ENCODE results near the gene ATP11A.

Gene ATP11A

DNA sequence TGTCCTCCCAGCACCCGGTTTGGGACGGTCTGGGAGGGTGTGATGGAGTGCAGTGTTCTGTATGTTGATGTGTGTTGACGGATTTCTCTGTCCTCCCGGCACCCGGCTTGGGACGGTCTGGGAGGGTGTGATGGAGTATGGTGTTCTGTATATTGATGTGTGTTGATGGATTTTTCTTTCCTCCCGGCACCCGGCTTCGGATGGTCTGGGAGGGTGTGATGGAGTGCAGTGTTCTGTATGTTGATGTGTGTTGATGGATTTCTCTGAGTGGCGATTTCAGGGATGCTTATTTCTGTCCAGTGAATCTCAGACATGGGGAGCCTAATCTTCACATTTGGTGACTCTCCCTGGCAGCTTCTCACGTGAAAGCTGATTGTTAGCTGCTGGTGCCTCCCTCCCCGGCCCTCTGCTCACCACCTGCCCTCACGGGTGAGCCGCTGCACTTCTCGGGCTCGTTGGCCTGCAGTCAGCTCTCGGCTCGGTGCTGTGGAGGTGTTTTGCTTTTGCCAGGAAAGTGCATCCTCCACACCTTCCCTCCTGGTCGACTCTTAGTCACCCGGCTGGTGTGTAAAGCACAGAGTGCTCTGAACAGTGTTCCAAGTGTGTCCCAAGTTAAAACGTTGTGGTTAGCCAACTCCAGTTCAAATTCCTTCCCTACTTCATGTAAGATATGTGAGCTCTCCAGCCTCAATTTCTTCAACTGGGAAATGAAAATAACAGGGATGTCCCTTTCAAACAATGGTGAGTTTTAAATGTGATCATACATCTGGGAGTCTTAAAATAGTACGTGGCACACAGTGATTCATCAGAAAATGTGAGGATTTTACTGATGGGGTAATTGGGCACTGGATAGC lies 54.6 kb downstream of the ATP11A start:
- DNase-seq, result no peak

GRCh38 chr13:112746044-112746443 lies 56.2 kb downstream of the ATP11A start:
- DNase-seq, result no peak

DNA sequence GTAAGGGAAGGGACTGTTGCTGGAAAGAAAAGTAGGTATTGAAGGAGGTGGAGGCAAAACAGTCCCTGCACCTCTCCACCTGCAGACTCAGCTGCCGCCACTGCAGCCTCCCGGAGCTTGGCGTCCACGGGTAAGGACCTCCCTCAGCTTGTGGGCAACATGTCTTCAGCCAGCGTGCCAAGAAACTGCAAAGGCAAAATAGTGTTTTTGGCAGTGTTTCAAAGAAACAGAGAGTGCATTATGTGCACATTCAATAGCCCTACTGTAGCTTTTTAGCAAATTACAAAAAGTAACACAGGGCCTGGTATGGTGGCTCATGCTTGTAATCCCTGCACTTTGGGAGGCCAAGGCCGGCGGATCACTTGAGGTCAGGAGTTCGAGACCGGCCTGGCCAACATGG lies 57.4 kb downstream of the ATP11A start:
- DNase-seq, result no peak

GRCh38 chr13:112748947-112749735 lies 59.3 kb downstream of the ATP11A start:
- no peak for DNase-seq

DNA sequence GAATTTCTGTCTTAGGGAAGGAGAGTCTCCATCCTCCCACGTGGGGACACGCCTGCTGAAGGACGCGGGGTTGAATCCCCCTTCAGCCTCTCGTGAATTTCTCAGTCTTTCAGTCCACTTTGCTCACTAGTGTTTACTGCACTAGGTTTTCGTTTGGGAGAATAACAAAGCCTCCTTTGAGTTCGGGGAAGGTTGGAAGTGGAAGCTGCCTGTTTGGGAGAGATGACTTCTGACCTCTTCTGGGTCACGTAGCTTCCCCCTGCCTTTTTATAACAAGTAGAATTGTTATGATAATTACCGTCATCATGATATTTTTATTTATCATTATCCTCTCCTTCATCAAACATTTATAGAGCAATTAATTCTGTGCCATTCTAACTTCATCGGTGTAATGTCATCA lies 60.7 kb downstream of the ATP11A start:
- no peak for DNase-seq

GRCh38 chr13:112751617-112752016 lies 61.8 kb downstream of the ATP11A start:
- DNase-seq, result no peak

DNA sequence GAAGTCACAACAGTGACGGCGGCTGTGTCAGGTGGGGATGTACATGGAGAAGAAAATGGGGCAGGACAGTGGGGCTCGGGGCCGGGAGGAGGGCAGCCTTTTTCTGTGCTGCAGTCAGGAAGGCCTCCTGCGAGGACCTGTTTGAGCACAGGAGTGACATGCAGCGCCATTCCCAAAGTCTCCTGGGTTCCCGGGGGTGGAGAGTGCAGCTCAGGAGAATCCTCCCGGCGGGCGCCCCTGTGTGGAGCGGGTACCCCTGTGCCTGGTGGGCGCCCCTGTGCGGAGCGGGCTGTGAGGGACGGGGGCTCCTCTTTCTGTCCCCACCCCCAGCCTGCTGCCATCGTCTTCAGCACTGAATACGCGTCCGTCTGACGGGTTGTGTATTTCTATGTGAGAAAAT lies 62.4 kb downstream of the ATP11A start:
- no peak for DNase-seq

DNA sequence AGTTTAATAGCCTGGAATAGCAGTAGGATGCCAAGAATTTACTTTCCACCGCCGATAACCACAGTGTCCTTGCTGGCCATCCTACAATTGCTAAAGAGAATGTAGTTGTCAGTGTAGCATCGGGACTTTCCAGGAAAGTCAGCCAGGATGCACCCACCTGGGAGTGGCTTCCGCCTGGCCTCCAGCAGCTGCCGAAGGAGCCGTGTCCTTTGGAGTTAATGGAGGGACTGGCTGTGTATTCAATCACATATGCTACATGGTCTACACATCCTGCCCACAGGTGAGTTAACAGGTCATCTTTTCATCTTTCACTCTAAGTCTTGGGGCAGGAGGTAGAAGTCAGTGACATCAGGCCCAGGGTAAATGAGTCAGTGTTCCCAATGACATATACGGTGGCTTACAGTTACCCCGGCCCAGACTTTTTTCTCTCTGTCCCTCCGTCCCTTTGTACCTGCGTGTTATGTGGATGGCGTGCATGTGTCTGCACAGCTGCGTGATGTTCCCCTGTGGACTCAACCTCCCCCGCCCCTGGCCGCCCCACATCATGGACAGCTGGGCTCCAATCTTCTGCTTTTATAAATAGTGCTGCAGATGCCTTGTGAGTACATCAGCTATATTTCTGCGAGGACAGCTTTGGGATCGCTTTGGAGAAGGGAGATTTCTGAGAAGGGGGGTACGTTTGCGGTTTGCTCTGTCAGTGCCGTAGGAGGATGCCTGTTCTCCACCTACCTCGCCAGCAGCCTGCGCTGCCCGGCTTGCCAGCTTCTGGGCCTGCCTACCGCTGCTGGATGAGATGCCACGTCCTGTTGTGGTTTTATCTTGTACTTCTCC lies 63.1 kb downstream of the ATP11A start:
- DNase-seq, result peak; percentile 32

- no peak for DNase-seq
Measured at GRCh38 chr13:112753833-112754232, 64.0 kb downstream of the ATP11A start.

- DNase-seq, result no peak
Measured at GRCh38 chr13:112754281-112755025, 64.6 kb downstream of the ATP11A start.

DNA sequence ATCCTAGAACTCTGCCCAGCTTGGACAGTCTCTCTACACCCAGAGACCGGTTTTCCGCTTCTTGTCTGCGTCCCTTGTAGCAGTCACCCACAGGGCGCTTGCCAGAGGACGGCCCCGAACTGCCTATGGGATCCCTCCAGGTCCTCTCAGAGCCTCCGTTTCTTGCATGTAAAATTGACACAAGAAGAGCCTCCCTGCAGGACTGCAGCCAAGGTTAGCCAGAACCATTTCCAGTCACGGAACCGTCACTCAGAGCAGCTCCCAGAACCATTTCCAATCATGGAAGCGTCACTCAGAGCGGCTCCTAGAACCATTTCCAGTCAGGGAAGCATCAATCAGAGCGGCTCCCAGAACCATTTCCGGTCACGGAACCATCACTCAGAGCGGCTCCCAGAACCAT lies 65.5 kb downstream of the ATP11A start:
- no peak for DNase-seq

- no peak for DNase-seq
Measured at GRCh38 chr13:112756081-112756480, 66.2 kb downstream of the ATP11A start.

DNA sequence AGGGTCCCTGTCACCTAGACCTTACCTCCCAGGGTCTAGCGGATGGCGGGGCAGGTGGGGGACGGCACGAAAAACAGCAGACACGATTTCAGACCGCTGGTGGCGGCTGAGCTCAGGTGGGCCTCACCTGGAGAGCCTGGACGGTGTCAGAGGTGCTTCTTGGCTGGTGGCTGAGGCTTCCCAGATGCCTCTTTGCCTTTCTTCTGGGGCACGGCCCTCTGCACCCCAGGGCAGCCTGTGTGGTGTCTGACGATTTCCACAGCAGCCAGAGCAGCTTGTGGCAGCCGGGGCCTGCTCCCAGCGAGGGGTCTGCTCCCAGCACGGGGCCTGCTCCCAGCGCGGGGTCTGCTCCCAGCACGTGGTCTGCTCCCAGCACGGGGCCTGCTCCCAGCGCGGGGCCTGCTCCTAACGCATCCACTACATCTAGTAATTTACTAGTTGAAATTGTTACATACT lies 66.7 kb downstream of the ATP11A start:
- DNase-seq, result no peak

GRCh38 chr13:112756967-112757758 lies 67.3 kb downstream of the ATP11A start:
- no peak for DNase-seq

DNA sequence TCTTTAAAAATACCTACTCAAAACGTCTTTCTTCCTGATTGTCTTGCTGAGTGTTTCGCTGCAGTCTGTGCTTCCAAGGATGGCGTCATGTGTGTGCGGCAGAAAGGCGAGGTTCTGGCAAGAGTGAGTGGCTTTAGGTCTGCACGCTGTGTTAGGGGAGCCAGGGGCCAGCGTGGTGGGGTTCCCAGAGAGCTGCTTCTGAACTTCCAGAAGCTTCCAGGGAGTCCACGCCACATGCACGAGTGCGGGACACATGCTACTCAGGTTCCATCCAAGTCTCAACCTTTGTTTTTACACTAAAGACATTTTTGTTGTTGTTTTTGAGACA lies 67.9 kb downstream of the ATP11A start:
- DNase-seq, result no peak

DNA sequence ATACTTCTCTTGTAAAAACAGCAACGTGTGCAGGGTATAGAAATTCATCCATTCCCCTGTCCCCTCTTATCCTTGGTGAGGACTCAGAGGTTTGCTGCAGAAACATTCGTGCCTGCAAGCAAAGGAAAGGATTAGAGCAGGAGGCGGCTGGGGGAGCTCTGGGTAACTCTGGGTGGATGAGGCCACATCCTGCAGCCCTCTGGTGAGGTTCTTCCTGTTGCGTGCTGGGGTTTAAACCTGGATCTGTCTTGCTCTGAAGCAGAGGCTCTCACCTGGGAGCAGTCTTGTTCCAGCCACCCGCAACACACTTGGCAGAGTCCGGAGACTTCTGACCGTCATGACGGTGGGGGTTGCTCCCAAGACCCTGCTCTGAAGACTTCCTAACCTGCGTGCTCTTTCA lies 69.2 kb downstream of the ATP11A start:
- no peak for DNase-seq

DNA sequence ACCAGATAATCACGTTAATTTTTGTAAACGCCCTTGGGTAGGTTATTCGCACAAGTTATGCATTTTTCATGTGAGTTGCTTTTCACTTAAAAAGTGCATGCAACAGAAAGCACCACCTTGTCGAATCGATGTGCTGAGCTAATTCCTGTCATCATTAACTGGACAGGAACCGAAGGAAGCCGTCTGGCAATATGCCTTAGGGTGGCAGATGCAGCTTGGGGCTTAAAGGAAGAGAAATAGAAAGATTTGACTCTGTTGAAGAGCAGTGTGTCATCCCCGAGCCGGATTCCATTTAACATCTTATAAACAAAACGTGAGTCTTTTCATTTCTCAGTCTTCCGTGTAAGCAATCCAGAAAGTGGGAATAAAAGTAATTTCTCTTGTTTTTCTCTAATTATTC lies 70.0 kb downstream of the ATP11A start:
- no peak for DNase-seq

DNA sequence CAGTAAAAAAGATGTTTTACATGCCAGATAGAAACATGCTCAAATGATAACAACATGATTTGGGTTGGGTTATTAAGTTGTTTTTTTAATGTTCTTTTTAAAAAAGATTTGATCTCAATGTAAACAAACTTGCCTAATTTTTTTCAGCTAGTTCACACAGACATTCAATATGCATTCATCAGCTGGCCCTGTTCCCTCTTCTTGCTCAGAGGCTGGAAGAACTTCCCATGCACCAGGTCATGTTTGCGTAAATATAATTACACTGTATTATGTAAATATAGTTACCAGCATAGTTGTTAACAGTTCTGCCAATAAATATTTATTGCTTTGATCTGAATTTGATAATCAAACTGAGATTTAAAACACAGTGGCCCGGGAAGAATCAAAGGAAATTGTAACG lies 70.6 kb downstream of the ATP11A start:
- DNase-seq, result no peak

GRCh38 chr13:112760931-112761330 lies 71.1 kb downstream of the ATP11A start:
- DNase-seq, result no peak

DNA sequence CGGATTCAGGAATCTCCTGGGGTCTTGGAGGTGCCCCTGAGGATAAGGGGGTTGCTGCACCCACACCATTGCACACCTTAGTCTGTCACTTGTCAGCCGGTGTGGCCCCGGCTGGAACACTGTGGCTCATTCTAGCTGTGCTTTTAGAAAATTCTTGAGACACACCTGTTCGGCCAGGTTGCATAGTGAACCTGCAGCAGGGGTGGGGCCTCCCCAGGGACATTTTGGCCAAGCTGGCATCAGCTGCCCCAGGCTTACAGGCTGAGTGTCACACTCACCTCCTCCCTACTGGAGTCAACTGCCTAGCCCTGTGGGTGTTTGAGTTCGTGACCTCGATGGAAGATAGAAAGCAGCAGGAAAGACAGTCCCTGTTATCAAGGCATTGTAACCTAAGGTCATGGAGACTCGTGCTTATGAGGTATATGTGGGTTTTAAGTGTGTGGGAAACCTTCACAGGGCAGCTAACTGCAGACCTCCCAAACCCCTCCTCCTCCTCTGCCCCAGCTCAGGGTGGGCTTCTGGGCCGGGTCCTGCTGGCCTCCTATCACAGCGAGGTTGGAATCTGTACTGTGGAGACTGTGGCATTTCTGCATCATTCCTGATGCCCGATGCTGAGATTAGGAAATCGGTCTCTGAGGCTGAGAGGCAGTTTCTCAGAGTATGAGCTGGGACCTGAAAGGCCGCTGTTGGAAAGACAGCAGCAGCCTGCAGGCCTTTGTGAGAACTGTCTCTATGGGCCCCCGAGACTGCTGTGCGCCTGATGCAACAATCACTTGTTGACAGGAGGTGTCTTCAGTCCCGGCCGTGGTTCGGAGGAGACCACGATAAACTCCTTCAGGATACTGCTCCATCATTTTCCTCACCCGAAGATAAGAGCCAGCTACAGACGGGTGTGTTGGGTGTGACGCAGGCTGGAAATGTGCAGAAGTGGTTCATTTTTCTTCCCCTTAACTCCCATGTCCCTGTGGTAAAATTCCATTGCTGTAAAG lies 72.2 kb downstream of the ATP11A start:
- DNase-seq, result no peak

GRCh38 chr13:112762690-112763080 lies 72.8 kb downstream of the ATP11A start:
- DNase-seq, result no peak

Measured in activated CD4-positive, alpha-beta T cell treated with anti-CD3 and anti-CD28 coated beads, Interleukin-10, Interleukin-2, amounts not matched to agents 100 ng/mL and 50 ng/mL, durations not matched to agents 16 hours and 8 hours (primary cell).